Lung (tissue), 12 donors: ENCODE data around the gene TBATA. TPM values are rescaled to one million over a fixed set of nuclear protein-coding genes. Genes with fewer than 3 reads are reported as not detected.

Experiments used
- ATAC-seq: fragments of 200-7000 bp; cut with Tn5 transposase; one replicate; pipeline ENCODE4 v1.9.1; 2020; ENCODE audit warnings: moderate number of reproducible peaks; ENCODE audit not compliant: insufficient read depth, low FRiP score
- DNase-seq, 3 donors: peaks; one replicate each; pipeline ENCODE4 v3.0.0-alpha.2; 2013 to 2017
- H3K27ac ChIP-seq, 2 donors: one replicate each; pipeline ENCODE4 v1.5.1; 2013; ENCODE audit warnings: mild to moderate bottlenecking in 2 of 2, moderate library complexity in 2 of 2, control low read depth in 1 of 2, inconsistent platforms in 1 of 2, low read depth in 1 of 2, low read length in 1 of 2
- H3K27me3 ChIP-seq, 3 donors: one replicate each; pipeline ENCODE4 v1.5.1; 2013; ENCODE audit warnings: low read length in 2 of 3; ENCODE audit not compliant: control insufficient read depth in 3 of 3, insufficient read depth in 3 of 3
- H3K36me3 ChIP-seq, 4 donors: one replicate each; pipeline ENCODE4 v1.5.1; 2013; ENCODE audit warnings: low read length in 4 of 4, mild to moderate bottlenecking in 1 of 4, moderate library complexity in 1 of 4; ENCODE audit not compliant: control insufficient read depth in 4 of 4, insufficient read depth in 4 of 4
- H3K4me1 ChIP-seq, 5 donors: one replicate each; pipeline ENCODE4 v1.5.1; 2013; ENCODE audit warnings: low read length in 5 of 5, mild to moderate bottlenecking in 2 of 5, moderate library complexity in 1 of 5; ENCODE audit not compliant: control insufficient read depth in 5 of 5, insufficient read depth in 5 of 5
- H3K4me3 ChIP-seq: one replicate; pipeline ENCODE4 v1.5.1; 2013; ENCODE audit warnings: mild to moderate bottlenecking, control low read depth, moderate library complexity
- H3K9ac ChIP-seq, 2 donors: one replicate each; pipeline ENCODE4 v1.5.1; 2013; ENCODE audit warnings: low read length in 2 of 2, control low read depth in 1 of 2; ENCODE audit not compliant: insufficient read depth in 1 of 2
- H3K9me3 ChIP-seq, 4 donors: one replicate each; pipeline ENCODE4 v1.5.1; 2013; ENCODE audit warnings: low read length in 3 of 4, mild to moderate bottlenecking in 1 of 4, moderate library complexity in 1 of 4; ENCODE audit not compliant: control insufficient read depth in 4 of 4, insufficient read depth in 3 of 4
- WGBS, 2 donors: extraction: QIAGEN DNeasy Blood & Tissue Kit; methylation state at CpG; one replicate each; pipeline ENCODE4 v1.1.7; 2013; 5-methylcytosine and 5-hydroxymethylcytosine counted together
- polyA plus RNA-seq, 2 donors: library from polyadenylated mRNA; stranded (reverse); fragments of 200-250 nt; gene quantifications; one replicate each; pipeline ENCODE4 v1.2.1, GENCODE V29; 2013
- total RNA-seq, 2 donors: library from RNA; depleted of rRNA in 1 of 2; stranded (reverse); fragments of >200 nt in 1 of 2; gene quantifications; one replicate each; pipeline ENCODE4 v1.2.1, GENCODE V29; 2014 to 2021
- TF ChIP-seq, protein P1 (sequence below): IDR thresholded peaks from 2 replicates; pipeline ENCODE4 v1.5.1; 2012; ENCODE audit warnings: mild to moderate bottlenecking; ENCODE audit errors: control extremely low read depth, extremely low read depth
- donor health status: control.
- donor health status: control.
- donor health status: Bipolar disorder and iron deficiency.
- donor health status: healthy.
- donor health status: DM: yes; HTN: yes; CAD: no.

TBATA gene
- total and polyA plus RNA-seq, 4 donors = not detected

DNA sequence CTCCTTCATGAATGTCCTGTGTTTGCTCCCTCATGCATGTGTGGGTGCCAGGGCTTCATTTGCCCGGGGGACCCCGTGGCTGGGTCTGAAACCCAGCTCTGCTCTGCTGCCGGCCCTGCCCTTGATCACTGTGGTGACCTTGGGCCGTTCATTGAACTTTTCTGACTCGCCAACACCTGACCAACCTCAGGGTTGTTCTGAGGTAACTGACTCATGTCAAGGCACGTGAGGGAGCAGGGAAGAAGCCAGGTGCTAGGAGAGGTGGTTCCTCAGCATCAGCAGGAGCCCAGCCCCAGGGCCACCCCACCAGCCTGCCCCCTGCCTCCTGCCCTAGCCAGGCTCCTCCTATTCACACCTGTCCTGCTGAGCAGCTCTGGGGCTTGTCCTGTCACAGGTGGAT lies 47.9 kb downstream of the TBATA start:
- ATAC-seq = no peak
- no peak overlapping the region for H3K9ac ChIP-seq
- WGBS, 2 donors = 88 to 93% methylated on average over 6 of the region's 6 CpGs
- no peak for DNase-seq
- no peak overlapping the region for H3K4me3 ChIP-seq
- H3K27ac ChIP-seq = no peak overlapping the region
- TF ChIP-seq, protein P1, sequence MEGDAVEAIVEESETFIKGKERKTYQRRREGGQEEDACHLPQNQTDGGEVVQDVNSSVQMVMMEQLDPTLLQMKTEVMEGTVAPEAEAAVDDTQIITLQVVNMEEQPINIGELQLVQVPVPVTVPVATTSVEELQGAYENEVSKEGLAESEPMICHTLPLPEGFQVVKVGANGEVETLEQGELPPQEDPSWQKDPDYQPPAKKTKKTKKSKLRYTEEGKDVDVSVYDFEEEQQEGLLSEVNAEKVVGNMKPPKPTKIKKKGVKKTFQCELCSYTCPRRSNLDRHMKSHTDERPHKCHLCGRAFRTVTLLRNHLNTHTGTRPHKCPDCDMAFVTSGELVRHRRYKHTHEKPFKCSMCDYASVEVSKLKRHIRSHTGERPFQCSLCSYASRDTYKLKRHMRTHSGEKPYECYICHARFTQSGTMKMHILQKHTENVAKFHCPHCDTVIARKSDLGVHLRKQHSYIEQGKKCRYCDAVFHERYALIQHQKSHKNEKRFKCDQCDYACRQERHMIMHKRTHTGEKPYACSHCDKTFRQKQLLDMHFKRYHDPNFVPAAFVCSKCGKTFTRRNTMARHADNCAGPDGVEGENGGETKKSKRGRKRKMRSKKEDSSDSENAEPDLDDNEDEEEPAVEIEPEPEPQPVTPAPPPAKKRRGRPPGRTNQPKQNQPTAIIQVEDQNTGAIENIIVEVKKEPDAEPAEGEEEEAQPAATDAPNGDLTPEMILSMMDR = no peak
- no peaks in the 10 kb centered on the region for H3K9me3 ChIP-seq
- H3K4me1 ChIP-seq = peaks cover 0 to 25% (median 7%) of the 10 kb centered on the region in 5 donors
- H3K36me3 ChIP-seq = no peaks in the 10 kb centered on the region
- no peaks in the 10 kb centered on the region for H3K27me3 ChIP-seq

DNA sequence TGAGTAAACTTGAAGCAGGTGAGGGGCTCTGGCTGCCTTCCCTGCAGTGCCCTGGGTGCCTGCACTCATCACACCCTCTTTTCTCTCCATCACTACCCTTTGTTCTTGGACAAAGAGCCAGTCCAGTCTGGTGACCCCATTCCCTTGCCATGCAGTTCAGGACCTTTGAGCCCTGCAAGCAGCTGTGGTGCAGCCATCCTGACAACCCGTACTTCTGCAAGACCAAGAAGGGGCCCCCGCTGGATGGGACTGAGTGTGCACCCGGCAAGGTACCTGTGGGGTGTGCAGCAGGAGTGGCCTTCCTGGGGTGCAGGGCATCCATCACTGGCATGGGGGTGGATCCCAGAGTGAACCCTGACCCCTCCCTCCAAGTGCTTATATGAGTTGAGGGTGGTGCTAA lies 48.7 kb downstream of the TBATA start:
- WGBS, 2 donors = 95 to 98% methylated on average over 3 of the region's 3 CpGs
- no peaks in the 10 kb centered on the region for H3K27me3 ChIP-seq

DNA sequence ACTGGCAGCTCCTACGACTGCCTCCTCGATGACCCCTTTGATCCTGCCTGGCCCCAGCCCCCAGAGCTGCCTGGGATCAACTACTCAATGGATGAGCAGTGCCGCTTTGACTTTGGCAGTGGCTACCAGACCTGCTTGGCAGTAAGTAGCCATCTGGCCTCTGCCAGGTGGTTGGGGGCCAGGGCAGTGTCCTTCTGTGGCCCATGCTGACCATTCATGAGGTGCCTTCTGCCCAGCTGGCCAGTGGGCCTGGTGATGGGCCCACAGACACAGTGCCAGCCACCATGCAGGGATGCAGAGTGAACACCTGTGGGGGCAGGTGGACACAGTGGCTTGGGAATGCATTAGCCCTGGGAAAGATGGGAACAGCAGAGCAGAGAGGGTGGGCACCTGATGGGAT lies 50.0 kb downstream of the TBATA start:
- H3K36me3 ChIP-seq = no peaks in the 10 kb centered on the region
- H3K9ac ChIP-seq = no peak overlapping the region
- H3K9me3 ChIP-seq = peaks cover 0 to 3% (median 0%) of the 10 kb centered on the region in 4 donors
- H3K4me1 ChIP-seq = peaks cover 0 to 9% (median 0%) of the 10 kb centered on the region in 5 donors
- H3K27me3 ChIP-seq = no peaks in the 10 kb centered on the region
- no peak overlapping the region for H3K27ac ChIP-seq
- ATAC-seq (no peak), DNase-seq (no peak)
- 81 to 89% methylated on average over 3 of the region's 3 CpGs for WGBS, 2 donors
- TF ChIP-seq, protein P1 = no peak
- H3K4me3 ChIP-seq = no peak overlapping the region

More for the DNA sequence above, 48.7 kb downstream of the TBATA start:
- no peak for ATAC-seq
- Histone ChIP-seq H3K4me3 (no peak overlapping the region), H3K9me3 (peaks cover 0 to 3% (median 0%) of the 10 kb centered on the region in 4 donors), H3K9ac (no peak overlapping the region), H3K27ac (no peak overlapping the region), H3K36me3 (no peaks in the 10 kb centered on the region), H3K4me1 (peaks cover 0 to 18% (median 3%) of the 10 kb centered on the region in 5 donors)
- no peak for DNase-seq
- TF ChIP-seq, protein P1 = no peak

DNA sequence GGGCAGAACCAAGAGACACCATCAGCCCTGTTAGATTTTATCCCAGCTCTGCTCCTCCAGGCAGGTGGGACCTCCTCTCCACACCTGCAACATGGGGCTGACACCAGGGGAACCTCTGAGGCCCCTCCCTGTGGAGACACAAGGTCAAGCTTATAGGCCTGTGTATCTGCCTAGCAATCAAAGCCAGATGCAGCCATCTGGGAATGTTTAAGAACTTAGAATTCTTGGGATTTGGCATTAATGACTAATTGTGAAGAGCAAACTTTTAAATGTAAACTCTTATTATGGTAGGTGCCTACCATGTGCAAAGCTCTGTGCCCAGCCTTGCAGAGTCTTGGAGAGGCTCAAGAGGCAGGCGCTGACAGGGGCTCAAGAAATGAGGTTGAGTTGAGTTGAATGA lies 52.1 kb downstream of the TBATA start:
- no peak overlapping the region for H3K4me3 ChIP-seq
- H3K36me3 ChIP-seq = no peaks in the 10 kb centered on the region
- peaks cover 0 to 8% (median 5%) of the 10 kb centered on the region in 5 donors for H3K4me1 ChIP-seq
- WGBS, 2 donors = 96 to 100% methylated on average over 1 of the region's 1 CpG
- no peaks in the 10 kb centered on the region for H3K27me3 ChIP-seq
- peaks cover 0 to 3% (median 0%) of the 10 kb centered on the region in 4 donors for H3K9me3 ChIP-seq
- DNase-seq (no peak), ATAC-seq (no peak)
- H3K27ac ChIP-seq = no peak overlapping the region
- TF ChIP-seq, protein P1 = no peak
- no peak overlapping the region for H3K9ac ChIP-seq
